ENCODE data around the gene BPIFA3.
"Not testable (repeated sequence)": the region's sequence is repeated elsewhere in the genome, so short reads cannot be mapped to it uniquely, and the experiment has no call there.

Gene BPIFA3

GRCh38 chr20:33217052-33217451 is at the start of gene BPIFA3:
Gene BPIFA3, plus strand, starts transcription at chr20:33217352. Its CDS starts 185 bp downstream, at chr20:33217537.
- DNase-seq (ENCODE audit: low read depth): no peak

- no peak for DNase-seq (ENCODE audit: low read depth)
These were observed 49.3 kb upstream of the BPIFA3 start, which contains the start of gene BPIFA2 for GRCh38 chr20:33167859-33168258. Gene BPIFA2, plus strand, starts transcription at chr20:33168159. Its CDS starts 987 bp downstream, at chr20:33169146.

- DNase-seq (ENCODE audit: low read depth): no peak
These were observed 47.9 kb upstream of the BPIFA3 start for GRCh38 chr20:33169176-33169794.

- DNase-seq (ENCODE audit: low read depth): no peak
These were observed 44.4 kb upstream of the BPIFA3 start for GRCh38 chr20:33172781-33173180.

- no peak for DNase-seq (ENCODE audit: low read depth)
These were observed 42.0 kb upstream of the BPIFA3 start for GRCh38 chr20:33175123-33175522.

- DNase-seq (ENCODE audit: low read depth): no peak
These were observed 41.1 kb upstream of the BPIFA3 start for GRCh38 chr20:33176101-33176500.

GRCh38 chr20:33177866-33178265 is 39.3 kb upstream of the BPIFA3 start:
- DNase-seq (ENCODE audit: low read depth): no peak

GRCh38 chr20:33178726-33179125 is 38.4 kb upstream of the BPIFA3 start:
- no peak for DNase-seq (ENCODE audit: low read depth)

- DNase-seq (ENCODE audit: low read depth): no peak
These were observed 37.0 kb upstream of the BPIFA3 start for GRCh38 chr20:33180169-33180568.

- no peak for DNase-seq (ENCODE audit: low read depth)
These were observed 35.6 kb upstream of the BPIFA3 start for GRCh38 chr20:33181482-33182093.

GRCh38 chr20:33183312-33183711 is 33.8 kb upstream of the BPIFA3 start:
- no peak for DNase-seq (ENCODE audit: low read depth)

GRCh38 chr20:33185031-33185590 is 32.0 kb upstream of the BPIFA3 start:
- not testable (repeated sequence) for DNase-seq (ENCODE audit: low read depth)

GRCh38 chr20:33187491-33187890 is 29.7 kb upstream of the BPIFA3 start:
- no peak for DNase-seq (ENCODE audit: low read depth)

- DNase-seq (ENCODE audit: low read depth): no peak
These were observed 28.7 kb upstream of the BPIFA3 start for GRCh38 chr20:33188421-33188820.

GRCh38 chr20:33191484-33191883 is 25.7 kb upstream of the BPIFA3 start:
- DNase-seq (ENCODE audit: low read depth): no peak

- no peak for DNase-seq (ENCODE audit: low read depth)
These were observed 25.2 kb upstream of the BPIFA3 start for GRCh38 chr20:33191955-33192354.

GRCh38 chr20:33192912-33193501 is 24.1 kb upstream of the BPIFA3 start:
- DNase-seq (ENCODE audit: low read depth): no peak

- no peak for DNase-seq (ENCODE audit: low read depth)
These were observed 18.1 kb upstream of the BPIFA3 start for GRCh38 chr20:33199026-33199425.

GRCh38 chr20:33202451-33202850 is 14.7 kb upstream of the BPIFA3 start:
- no peak for DNase-seq (ENCODE audit: low read depth)

- DNase-seq (ENCODE audit: low read depth): no peak
These were observed 13.7 kb upstream of the BPIFA3 start for GRCh38 chr20:33203444-33203843.

GRCh38 chr20:33209789-33210188 is 7.4 kb upstream of the BPIFA3 start:
- DNase-seq (ENCODE audit: low read depth): peak; percentile 18

GRCh38 chr20:33210371-33210770 is 6.8 kb upstream of the BPIFA3 start:
- DNase-seq (ENCODE audit: low read depth): no peak

- DNase-seq (ENCODE audit: low read depth): no peak
These were observed 5.2 kb upstream of the BPIFA3 start for GRCh38 chr20:33211817-33212424.

All from non-pigmented ciliary epithelial cell (primary cell).